ENCODE data around the gene CCL18.
"Not testable (repeated sequence)": the region's sequence is repeated elsewhere in the genome, so short reads cannot be mapped to it uniquely, and the experiment has no call there.

- TF ChIP-seq CTCF (IDR thresholded peaks at IDR 0.05; ENCODE audit: low read depth, low read length); EZH2phosphoT487 (IDR thresholded peaks at IDR 0.05; ENCODE audit: low read depth): not testable (repeated sequence)
Measured at GRCh38 chr17:36092715-36093114, 28.6 kb downstream of the CCL18 start.
